Testis (tissue), 3 donors: ENCODE results near the gene KCND3. TPM values are rescaled to one million over a fixed set of nuclear protein-coding genes. Genes with fewer than 3 reads are reported as not detected.

ENCODE experiments used
- DNase-seq: peaks from one replicate; pipeline ENCODE4 v3.0.0-alpha.2; 2019
- H3K27ac ChIP-seq, 2 donors: fragments of 200-600 bp; sonication (generic); one replicate each; pipeline ENCODE4 v1.5.1; 2019
- H3K27me3 ChIP-seq: fragments of 200-600 bp; sonication (generic); one replicate; pipeline ENCODE4 v1.5.1; 2019
- H3K36me3 ChIP-seq: fragments of 200-600 bp; sonication (generic); one replicate; pipeline ENCODE4 v1.5.1; 2017; ENCODE audit warnings: low read depth; ENCODE audit errors: missing control alignments
- H3K4me1 ChIP-seq: fragments of 200-600 bp; sonication (generic); one replicate; pipeline ENCODE4 v1.5.1; 2019
- H3K4me3 ChIP-seq, 2 donors: fragments of 200-600 bp; sonication (generic); one replicate each; pipeline ENCODE4 v1.5.1; 2017 to 2019
- H3K9me3 ChIP-seq: fragments of 200-600 bp; sonication (generic); one replicate; pipeline ENCODE4 v1.5.1; 2017
- POLR2A ChIP-seq: fragments of 450-650 bp; IDR thresholded peaks from one replicate; pipeline ENCODE4 v1.6.1; 2017; ENCODE audit warnings: antibody characterized with exemption, mild to moderate bottlenecking, moderate library complexity
- WGBS, 2 donors: methylation state at CpG; one replicate each; pipeline ENCODE4 v1.1.5; 2018; 5-methylcytosine and 5-hydroxymethylcytosine counted together
- intact Hi-C: fragments of 100-400 bp; cut with DNase I; formaldehyde crosslinking; loops from one replicate; pipeline ENCODE4 v1.15.1; 2023; ENCODE audit warnings: low total_unique reads
- polyA plus RNA-seq: library from polyadenylated mRNA; stranded (reverse); fragments of 350-450 nt; fragmentation: Illumina TruSeq; extraction: RNeasy Lipid Tissue Mini Kit (QIAGEN cat#74804); gene quantifications from one replicate; pipeline ENCODE4 v1.2.3, GENCODE V29; 2014; ENCODE audit warnings: low read depth, low replicate concordance; ENCODE audit not compliant: insufficient read depth
- total RNA-seq, 2 donors: library from RNA; depleted of rRNA; stranded (reverse); fragments of >200 nt; gene quantifications; one replicate each; pipeline ENCODE4 v1.2.3, GENCODE V29; 2016
- TF ChIP-seq, protein P1 (sequence below), 3 experiments: fragments of 450-650 bp in 2 of 3; fragments of 200-600 bp in 1 of 3; sonication (generic) in 1 of 3; IDR thresholded peaks; one replicate each; pipeline ENCODE4 v1.5.1; 2016 to 2019; ENCODE audit warnings: antibody characterized with exemption in 3 of 3, mild to moderate bottlenecking in 2 of 3, moderate library complexity in 1 of 3

The KCND3 gene
- total and polyA plus RNA-seq, 3 donors from 2014 or later, result 5.5 to 6.6 (median 6.0) TPM

DNA sequence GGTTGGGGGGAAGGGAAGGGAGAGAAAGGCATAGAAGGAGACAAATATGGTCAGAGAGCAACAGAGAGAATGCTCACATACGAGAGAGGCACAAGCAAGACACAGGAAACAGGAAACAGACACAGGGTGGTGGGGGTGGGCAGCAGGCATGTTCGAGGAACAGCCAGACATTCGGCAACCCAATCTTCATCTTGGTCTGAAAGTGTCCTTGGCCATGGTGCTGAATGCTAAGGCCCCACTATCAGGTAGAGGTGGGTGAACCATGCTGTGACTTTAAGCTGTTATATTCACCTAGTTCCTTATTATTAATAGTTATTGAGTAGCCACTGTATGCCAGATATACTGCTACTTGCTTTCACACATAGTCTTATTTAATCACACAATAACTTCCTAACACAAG lies 124.6 kb downstream of the KCND3 start:
- H3K27ac ChIP-seq, result no peak overlapping the region
- intact Hi-C loops, result no loop called here
- H3K36me3 ChIP-seq, result no peaks in the 10 kb centered on the region
- WGBS, 2 donors, result 11 to 23% methylated on average over 3 of the region's 3 CpGs
- no peak overlapping the region for H3K4me3 ChIP-seq
- DNase-seq, result no peak
- H3K9me3 ChIP-seq, result no peaks in the 10 kb centered on the region
- TF ChIP-seq, protein P1, sequence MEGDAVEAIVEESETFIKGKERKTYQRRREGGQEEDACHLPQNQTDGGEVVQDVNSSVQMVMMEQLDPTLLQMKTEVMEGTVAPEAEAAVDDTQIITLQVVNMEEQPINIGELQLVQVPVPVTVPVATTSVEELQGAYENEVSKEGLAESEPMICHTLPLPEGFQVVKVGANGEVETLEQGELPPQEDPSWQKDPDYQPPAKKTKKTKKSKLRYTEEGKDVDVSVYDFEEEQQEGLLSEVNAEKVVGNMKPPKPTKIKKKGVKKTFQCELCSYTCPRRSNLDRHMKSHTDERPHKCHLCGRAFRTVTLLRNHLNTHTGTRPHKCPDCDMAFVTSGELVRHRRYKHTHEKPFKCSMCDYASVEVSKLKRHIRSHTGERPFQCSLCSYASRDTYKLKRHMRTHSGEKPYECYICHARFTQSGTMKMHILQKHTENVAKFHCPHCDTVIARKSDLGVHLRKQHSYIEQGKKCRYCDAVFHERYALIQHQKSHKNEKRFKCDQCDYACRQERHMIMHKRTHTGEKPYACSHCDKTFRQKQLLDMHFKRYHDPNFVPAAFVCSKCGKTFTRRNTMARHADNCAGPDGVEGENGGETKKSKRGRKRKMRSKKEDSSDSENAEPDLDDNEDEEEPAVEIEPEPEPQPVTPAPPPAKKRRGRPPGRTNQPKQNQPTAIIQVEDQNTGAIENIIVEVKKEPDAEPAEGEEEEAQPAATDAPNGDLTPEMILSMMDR (IDR thresholded peaks at IDR 0.05), result no peak
- no peak for TF ChIP-seq POLR2A
- no peaks in the 10 kb centered on the region for H3K4me1 ChIP-seq
- H3K27me3 ChIP-seq, result no peaks in the 10 kb centered on the region

DNA sequence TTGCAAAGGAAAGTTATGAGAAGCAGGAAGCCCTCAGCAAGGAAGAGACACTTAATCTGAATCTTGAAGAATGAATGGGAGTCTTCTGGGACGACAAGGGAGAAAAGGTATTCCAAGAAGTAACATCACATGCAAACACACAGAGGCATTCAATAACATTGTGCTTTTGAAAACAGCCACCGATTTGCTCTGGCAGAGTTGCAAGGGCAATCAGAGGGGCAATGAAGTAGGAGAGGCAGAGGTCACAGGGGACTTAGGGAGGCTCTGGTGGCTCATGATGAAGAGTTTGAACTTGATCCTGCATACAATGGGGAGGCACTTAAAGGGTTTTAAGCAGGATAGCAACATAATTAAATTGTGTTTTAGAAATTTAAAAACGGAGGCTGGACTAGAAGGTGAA lies 126.1 kb downstream of the KCND3 start:
- no peaks in the 10 kb centered on the region for H3K9me3 ChIP-seq
- DNase-seq, result no peak
- H3K27me3 ChIP-seq, result no peaks in the 10 kb centered on the region
- H3K4me3 ChIP-seq, result no peak overlapping the region
- intact Hi-C loops, result no loop called here
- TF ChIP-seq, protein P1 (IDR thresholded peaks at IDR 0.05), result no peak
- no peak for TF ChIP-seq POLR2A
- WGBS, 2 donors, result 76 to 83% methylated on average over 3 of the region's 3 CpGs
- no peak overlapping the region for H3K27ac ChIP-seq
- no peaks in the 10 kb centered on the region for H3K4me1 ChIP-seq
- H3K36me3 ChIP-seq, result no peaks in the 10 kb centered on the region

DNA sequence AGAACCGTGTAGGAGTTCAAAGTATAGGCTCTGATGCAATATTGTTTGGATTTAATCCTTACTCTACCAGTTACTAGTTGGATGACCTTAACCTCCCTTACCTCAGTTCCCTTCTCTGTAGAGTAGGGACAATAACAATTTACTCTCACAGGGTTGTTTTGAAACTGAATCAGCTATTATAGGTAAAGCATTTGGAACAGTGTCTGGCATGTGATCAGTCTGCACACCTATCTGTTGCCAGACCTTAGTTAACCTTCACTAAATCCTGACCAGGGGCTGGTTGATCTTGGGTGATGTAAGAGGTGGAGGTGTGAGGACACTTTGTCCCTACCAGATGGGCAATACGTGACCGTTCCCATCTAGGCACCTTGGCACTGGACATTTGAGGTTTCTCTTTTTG lies 126.9 kb downstream of the KCND3 start:
- H3K9me3 ChIP-seq, result no peaks in the 10 kb centered on the region
- H3K27me3 ChIP-seq, result no peaks in the 10 kb centered on the region
- H3K4me3 ChIP-seq, result no peak overlapping the region
- DNase-seq, result no peak
- no peak overlapping the region for H3K27ac ChIP-seq
- WGBS, 2 donors, result 77 to 80% methylated on average over 3 of the region's 3 CpGs
- TF ChIP-seq, protein P1 (IDR thresholded peaks at IDR 0.05), result no peak
- TF ChIP-seq POLR2A, result no peak
- no peaks in the 10 kb centered on the region for H3K36me3 ChIP-seq
- no peaks in the 10 kb centered on the region for H3K4me1 ChIP-seq
- intact Hi-C loops, result no loop called here

DNA sequence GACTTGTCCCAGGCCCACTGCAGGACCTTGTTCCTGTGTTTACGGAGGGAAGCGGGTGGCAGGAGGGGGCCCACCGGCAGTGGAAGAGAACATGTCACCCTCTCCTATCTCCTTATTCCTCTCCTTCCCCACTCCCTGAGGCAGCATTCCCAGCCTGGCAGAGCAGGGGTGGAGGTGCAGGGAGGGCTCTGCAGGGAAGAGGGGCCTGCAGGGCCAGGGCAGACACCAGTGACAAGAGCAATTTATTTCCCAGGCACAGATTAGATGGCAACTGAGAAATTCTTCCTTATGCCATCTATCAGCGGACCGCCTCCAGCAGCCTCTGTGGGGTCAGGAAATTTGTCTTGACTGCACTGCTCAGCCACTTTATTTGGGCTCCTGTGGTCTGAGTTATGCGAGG lies 127.9 kb downstream of the KCND3 start:
- TF ChIP-seq, protein P1 (IDR thresholded peaks at IDR 0.05), result no peak
- no peak for TF ChIP-seq POLR2A
- no peaks in the 10 kb centered on the region for H3K27me3 ChIP-seq
- H3K36me3 ChIP-seq, result no peaks in the 10 kb centered on the region
- H3K27ac ChIP-seq, result no peak overlapping the region
- H3K4me1 ChIP-seq, result no peaks in the 10 kb centered on the region
- WGBS, 2 donors, result 77 to 88% methylated on average over 6 of the region's 6 CpGs
- H3K4me3 ChIP-seq, result no peak overlapping the region
- no peaks in the 10 kb centered on the region for H3K9me3 ChIP-seq
- intact Hi-C loops, result no loop called here
- no peak for DNase-seq

DNA sequence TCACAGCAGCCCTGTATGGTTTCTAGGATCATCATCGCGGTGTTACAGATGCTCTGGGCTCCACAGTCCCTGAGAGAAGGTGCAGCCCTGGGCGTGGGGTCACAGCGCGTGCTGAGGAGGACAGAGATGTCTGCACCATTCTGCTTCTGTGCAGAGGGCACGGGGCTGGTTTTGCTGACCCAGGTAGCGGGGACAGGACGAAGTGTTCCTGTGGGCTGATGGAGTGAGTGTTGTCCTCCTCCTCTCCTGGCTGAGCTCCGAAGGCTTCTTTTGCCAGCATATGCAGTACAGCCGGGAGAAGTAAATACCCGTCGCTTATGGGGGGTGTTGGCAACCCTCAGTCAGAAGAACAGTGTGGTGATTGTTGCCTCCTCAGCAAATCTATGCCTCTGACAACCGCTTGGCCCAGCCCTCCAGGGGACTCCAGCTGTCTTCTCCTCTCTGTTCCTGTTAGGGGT lies 132.2 kb downstream of the KCND3 start:
- H3K27ac ChIP-seq, result no peak overlapping the region
- no peaks in the 10 kb centered on the region for H3K9me3 ChIP-seq
- no peaks in the 10 kb centered on the region for H3K4me1 ChIP-seq
- no peaks in the 10 kb centered on the region for H3K36me3 ChIP-seq
- peak; percentile 21 for DNase-seq
- intact Hi-C loops, result no loop called here
- TF ChIP-seq POLR2A, result no peak
- TF ChIP-seq, protein P1 (IDR thresholded peaks at IDR 0.05), result no peak
- WGBS, 2 donors, result 50 to 86% methylated on average over 6 to 13 of the region's 13 CpGs
- H3K4me3 ChIP-seq, result no peak overlapping the region
- no peaks in the 10 kb centered on the region for H3K27me3 ChIP-seq
